Measurements from ENCODE around the gene FYCO1. TPM values are rescaled to one million over a fixed set of nuclear protein-coding genes. Genes with fewer than 3 reads are reported as not detected.
A peak's percentile ranks its signal among the peaks of the same experiment; 100 is the strongest.

Gene FYCO1
- total RNA-seq, 1 donor: 57.8 TPM

- H3K4me3 ChIP-seq (ENCODE audit: low read depth, low read length): no peak overlapping the region
- no peak for DNase-seq (ENCODE audit: low read depth)
- TF ChIP-seq, protein P1, sequence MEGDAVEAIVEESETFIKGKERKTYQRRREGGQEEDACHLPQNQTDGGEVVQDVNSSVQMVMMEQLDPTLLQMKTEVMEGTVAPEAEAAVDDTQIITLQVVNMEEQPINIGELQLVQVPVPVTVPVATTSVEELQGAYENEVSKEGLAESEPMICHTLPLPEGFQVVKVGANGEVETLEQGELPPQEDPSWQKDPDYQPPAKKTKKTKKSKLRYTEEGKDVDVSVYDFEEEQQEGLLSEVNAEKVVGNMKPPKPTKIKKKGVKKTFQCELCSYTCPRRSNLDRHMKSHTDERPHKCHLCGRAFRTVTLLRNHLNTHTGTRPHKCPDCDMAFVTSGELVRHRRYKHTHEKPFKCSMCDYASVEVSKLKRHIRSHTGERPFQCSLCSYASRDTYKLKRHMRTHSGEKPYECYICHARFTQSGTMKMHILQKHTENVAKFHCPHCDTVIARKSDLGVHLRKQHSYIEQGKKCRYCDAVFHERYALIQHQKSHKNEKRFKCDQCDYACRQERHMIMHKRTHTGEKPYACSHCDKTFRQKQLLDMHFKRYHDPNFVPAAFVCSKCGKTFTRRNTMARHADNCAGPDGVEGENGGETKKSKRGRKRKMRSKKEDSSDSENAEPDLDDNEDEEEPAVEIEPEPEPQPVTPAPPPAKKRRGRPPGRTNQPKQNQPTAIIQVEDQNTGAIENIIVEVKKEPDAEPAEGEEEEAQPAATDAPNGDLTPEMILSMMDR (IDR thresholded peaks at IDR 0.05; ENCODE audit: insufficient read depth, low read length): no peak
Observed at GRCh38 chr3:45950686-45951600, 44.7 kb downstream of the FYCO1 start.

DNA sequence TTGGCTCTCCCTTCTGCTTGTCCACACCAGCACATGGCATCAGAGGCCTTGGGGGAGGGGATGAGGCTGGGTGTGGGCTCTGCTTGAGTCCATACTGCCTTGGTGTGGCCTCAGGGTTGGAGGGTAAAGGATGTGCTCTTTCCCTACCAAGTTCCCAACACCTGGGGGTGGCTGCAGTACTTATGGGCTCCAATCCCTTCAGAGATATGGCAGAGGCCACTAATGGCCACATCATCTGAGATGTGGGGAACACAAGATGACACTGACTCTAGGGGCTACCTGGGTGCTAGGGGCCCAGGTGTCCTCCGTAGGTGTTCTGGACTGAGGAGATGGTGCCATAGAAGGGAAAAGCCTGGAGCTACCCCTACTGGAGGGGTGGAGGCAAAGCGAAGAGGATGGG lies 45.5 kb downstream of the FYCO1 start:
- no peak overlapping the region for H3K4me3 ChIP-seq (ENCODE audit: low read depth, low read length)
- no peak for DNase-seq (ENCODE audit: low read depth)
- TF ChIP-seq, protein P1 (IDR thresholded peaks at IDR 0.05; ENCODE audit: insufficient read depth, low read length): no peak

DNA sequence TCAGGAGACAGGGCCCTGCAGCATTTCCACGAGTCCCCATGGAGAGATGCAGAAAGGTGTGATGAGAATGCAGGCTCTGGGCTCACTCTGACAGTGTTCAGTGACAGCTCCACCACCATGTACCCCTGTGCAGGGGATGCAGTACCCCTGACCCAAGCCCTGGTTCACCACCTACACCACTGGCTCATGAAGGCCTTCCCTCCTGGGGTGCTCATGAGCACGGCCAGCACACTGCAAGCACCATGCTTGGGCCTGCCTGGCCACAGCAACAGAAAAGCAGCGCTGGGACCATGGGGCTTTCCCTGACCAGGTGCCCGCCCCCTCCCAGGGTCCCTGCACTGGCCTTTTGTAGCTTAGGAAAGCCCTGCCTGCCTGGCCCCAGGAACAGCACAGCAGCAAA lies 46.2 kb downstream of the FYCO1 start:
- no peak for DNase-seq (ENCODE audit: low read depth)
- H3K4me3 ChIP-seq (ENCODE audit: low read depth, low read length): no peak overlapping the region
- TF ChIP-seq, protein P1 (IDR thresholded peaks at IDR 0.05; ENCODE audit: insufficient read depth, low read length): no peak

GRCh38 chr3:45948881-45949280 lies 46.7 kb downstream of the FYCO1 start:
- H3K4me3 ChIP-seq (ENCODE audit: low read depth, low read length): no peak overlapping the region
- DNase-seq (ENCODE audit: low read depth): no peak
- TF ChIP-seq, protein P1 (IDR thresholded peaks at IDR 0.05; ENCODE audit: insufficient read depth, low read length): no peak

GRCh38 chr3:45948311-45948781 lies 47.3 kb downstream of the FYCO1 start:
- no peak overlapping the region for H3K4me3 ChIP-seq (ENCODE audit: low read depth, low read length)
- peak; percentile 74 for DNase-seq (ENCODE audit: low read depth)
- TF ChIP-seq, protein P1 (IDR thresholded peaks at IDR 0.05; ENCODE audit: insufficient read depth, low read length): no peak

DNA sequence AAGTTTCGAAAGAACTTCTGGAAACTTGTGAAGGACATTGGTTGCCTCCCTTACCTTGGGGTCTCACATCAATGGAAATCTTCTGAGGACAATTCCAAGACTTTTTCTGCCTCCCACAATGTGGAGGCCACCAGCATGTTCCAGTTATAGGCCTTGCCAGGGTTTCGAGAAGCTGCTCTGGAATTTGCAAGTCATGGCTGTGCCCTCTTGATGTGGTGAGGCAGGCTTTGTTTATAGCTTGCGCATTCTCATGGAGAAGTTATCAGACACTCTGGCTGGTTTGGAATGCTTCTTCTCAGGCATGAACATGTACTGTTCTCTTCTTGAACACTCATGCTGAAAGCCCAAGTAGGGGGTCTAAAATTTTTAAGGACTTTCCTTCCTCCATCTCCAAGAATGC lies 48.3 kb downstream of the FYCO1 start:
- H3K4me3 ChIP-seq (ENCODE audit: low read depth, low read length): no peak overlapping the region
- no peak for DNase-seq (ENCODE audit: low read depth)
- TF ChIP-seq, protein P1 (IDR thresholded peaks at IDR 0.05; ENCODE audit: insufficient read depth, low read length): no peak
